Smooth muscle cell (in vitro differentiated cells): ENCODE measurements around the gene PRAMEF15. TPM values are rescaled to one million over a fixed set of nuclear protein-coding genes. Genes with fewer than 3 reads are reported as not detected.
"Not testable (repeated sequence)": the region's sequence is repeated elsewhere in the genome, so short reads cannot be mapped to it uniquely, and the experiment has no call there.

ENCODE experiments used
- DNase-seq: peaks from one replicate; lab custom pipeline; 2025; ENCODE audit not compliant: unreplicated experiment; lab: John Stamatoyannopoulos, UW
- H2AFZ ChIP-seq: fragments of 200-600 bp; sonication (generic); 2 replicates; pipeline ENCODE4 v1.6.0; 2016; ENCODE audit warnings: antibody characterized with exemption, low read depth, mild to moderate bottlenecking
- H3F3A ChIP-seq: fragments of 200-600 bp; sonication (generic); 2 replicates; pipeline ENCODE4 v1.6.0; 2017; ENCODE audit warnings: antibody characterized with exemption, low read depth
- H3K27ac ChIP-seq: fragments of 200-600 bp; sonication (generic); 2 replicates; pipeline ENCODE4 v1.5.1; 2016; ENCODE audit warnings: low read depth, mild to moderate bottlenecking
- H3K27me3 ChIP-seq: fragments of 200-600 bp; sonication (generic); 2 replicates; pipeline ENCODE4 v1.6.1; 2016; ENCODE audit warnings: low read depth, mild to moderate bottlenecking
- H3K36me3 ChIP-seq: fragments of 200-600 bp; sonication (generic); 2 replicates; pipeline ENCODE4 v1.5.1; 2016; ENCODE audit warnings: low read depth
- H3K4me1 ChIP-seq: fragments of 200-600 bp; sonication (generic); 2 replicates; pipeline ENCODE4 v1.5.1; 2016; ENCODE audit warnings: low read depth
- H3K4me2 ChIP-seq: fragments of 200-600 bp; sonication (generic); 2 replicates; pipeline ENCODE4 v1.6.0; 2016; ENCODE audit warnings: mild to moderate bottlenecking
- H3K4me3 ChIP-seq: fragments of 200-600 bp; sonication (generic); 2 replicates; pipeline ENCODE4 v1.5.1; 2016; ENCODE audit warnings: mild to moderate bottlenecking
- H3K79me2 ChIP-seq: fragments of 200-600 bp; sonication (generic); 2 replicates; pipeline ENCODE4 v1.6.0; 2016; ENCODE audit warnings: low read depth, mild to moderate bottlenecking
- H3K9ac ChIP-seq: fragments of 200-600 bp; sonication (generic); 2 replicates; pipeline ENCODE4 v1.6.0; 2016; ENCODE audit warnings: low read depth
- H3K9me3 ChIP-seq: fragments of 200-600 bp; sonication (generic); replicated peaks from 2 replicates; pipeline ENCODE4 v1.5.1; 2016; ENCODE audit warnings: low read depth
- H4K20me1 ChIP-seq: fragments of 200-600 bp; sonication (generic); 2 replicates; pipeline ENCODE4 v1.6.0; 2016; ENCODE audit warnings: low read depth
- WGBS: methylation state at CpG from one replicate; pipeline ENCODE4 v1.1.7; 2016; ENCODE audit warnings: low lambda C conversion rate; 5-methylcytosine and 5-hydroxymethylcytosine counted together
- polyA plus RNA-seq: library from polyadenylated mRNA; unstranded; fragments of >200 nt; fragmentation: Nextera tagmentation; extraction: Ambion mirVana; gene quantifications from 2 replicates; pipeline ENCODE4 v1.2.1, GENCODE V29; 2016
- total RNA-seq: library from RNA; depleted of rRNA; stranded (reverse); fragments of >200 nt; gene quantifications from 2 replicates; pipeline ENCODE4 v1.2.3, GENCODE V29; 2014

The PRAMEF15 gene
- total RNA-seq (not detected in 2 replicates), polyA plus RNA-seq (not detected in 2 replicates)

DNA sequence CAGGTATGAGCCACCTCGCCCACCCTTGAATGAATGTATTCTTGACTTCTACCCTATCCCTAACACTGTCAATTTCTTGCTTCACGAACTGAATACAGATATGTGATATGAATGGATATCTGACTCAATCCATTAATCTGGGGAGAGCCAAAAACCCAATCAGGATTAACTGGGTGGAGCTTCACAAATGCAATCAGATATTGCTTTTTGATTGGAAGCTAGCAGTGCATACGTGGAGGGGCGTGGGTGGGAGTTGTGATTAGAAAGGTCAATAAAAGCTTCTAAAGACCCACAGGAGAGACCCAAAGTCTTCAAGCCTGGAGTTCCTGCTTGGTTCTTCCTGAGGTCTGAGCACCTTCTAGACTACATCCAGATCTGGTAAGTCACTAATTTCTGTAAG, at the start of gene PRAMEF15:
Gene PRAMEF15 (plus strand): TSS at position 301 of the 400 bp plus-strand sequence. CDS start 2,827 bp downstream, outside the sequence.
- WGBS = 61% methylated on average over 4 of the region's 4 CpGs
- H3F3A ChIP-seq, H2AFZ ChIP-seq: not testable (repeated sequence)

DNA sequence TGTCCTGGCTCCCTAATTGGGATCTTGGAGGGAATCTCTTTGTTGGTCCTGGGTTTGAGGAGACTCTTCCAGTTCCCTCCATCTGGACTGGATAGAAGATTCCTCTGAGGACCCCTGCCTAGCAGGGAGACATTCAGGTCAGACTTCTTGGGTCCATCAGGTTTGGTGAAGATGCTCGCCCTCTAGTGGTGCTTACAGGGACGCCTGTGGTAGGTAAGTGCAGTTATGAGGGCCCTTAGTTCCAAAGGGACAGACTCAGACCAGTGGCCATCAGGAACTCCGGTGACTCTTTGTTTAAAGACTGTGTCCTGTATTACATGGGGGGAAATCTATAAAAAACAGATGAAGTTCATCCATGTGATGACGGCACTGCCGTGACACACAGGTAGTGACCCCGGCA, 38.4 kb upstream of the PRAMEF15 start:
- 64% methylated on average over 5 of the region's 6 CpGs for WGBS
- H3K27ac ChIP-seq, H3K4me1 ChIP-seq, H3K79me2 ChIP-seq, DNase-seq, H2AFZ ChIP-seq, H3K9me3 ChIP-seq, H3F3A ChIP-seq, H3K9ac ChIP-seq, H3K27me3 ChIP-seq, H4K20me1 ChIP-seq, H3K4me3 ChIP-seq, H3K36me3 ChIP-seq, H3K4me2 ChIP-seq: not testable (repeated sequence)

More for the DNA sequence above, at the start of gene PRAMEF15:
- not testable (repeated sequence) for H3K79me2 ChIP-seq, H3K27me3 ChIP-seq, H3K4me2 ChIP-seq, H3K9ac ChIP-seq, H3K4me3 ChIP-seq, DNase-seq, H3K36me3 ChIP-seq, H4K20me1 ChIP-seq, H3K27ac ChIP-seq, H3K9me3 ChIP-seq, H3K4me1 ChIP-seq

DNA sequence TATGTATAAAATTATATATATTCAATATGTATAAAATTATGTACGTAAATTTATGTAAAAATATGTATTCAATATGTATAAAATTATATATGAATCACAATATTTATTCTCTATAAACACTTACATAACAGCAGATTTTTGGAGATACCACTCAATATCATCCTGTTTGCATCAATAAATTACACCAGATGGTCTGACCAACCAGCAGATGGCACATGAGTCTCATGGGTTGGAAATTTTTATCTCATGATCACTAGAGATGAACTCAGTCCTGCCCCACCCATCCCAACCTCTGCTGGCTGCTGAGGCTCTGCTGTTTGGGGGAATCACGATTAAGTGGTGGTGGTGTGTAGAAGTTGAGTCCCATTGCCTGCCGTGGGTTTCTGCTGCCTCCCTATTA, 35.8 kb upstream of the PRAMEF15 start:
- H3K27ac ChIP-seq, H3K9me3 ChIP-seq: not testable (repeated sequence)
- 80% methylated on average over 3 of the region's 3 CpGs for WGBS

DNA sequence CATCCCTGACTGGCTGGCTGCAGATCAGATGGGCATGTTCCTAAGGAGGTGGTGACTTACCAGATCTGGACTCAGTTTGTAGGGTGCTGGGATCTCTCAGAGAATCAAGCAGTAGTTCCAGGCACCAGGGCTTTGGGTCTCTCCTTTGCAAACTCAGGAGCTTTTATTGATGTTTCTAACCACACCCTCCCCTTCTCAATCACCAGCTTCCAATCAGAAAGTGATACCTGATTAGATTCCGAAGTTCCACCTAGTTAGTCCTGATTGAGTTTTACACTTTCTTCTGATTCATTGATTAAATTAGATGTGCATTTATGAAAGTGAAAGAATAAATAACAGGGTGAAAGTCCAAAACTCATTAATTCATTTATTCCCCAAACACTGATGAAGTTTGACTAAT, 30.3 kb upstream of the PRAMEF15 start, which contains the start of gene PRAMEF8:
Gene PRAMEF8 (minus strand): TSS at position 101 of the 400 bp plus-strand sequence. CDS start 1,046 bp downstream, outside the sequence.
- H3K9me3 ChIP-seq, H3K4me1 ChIP-seq, H2AFZ ChIP-seq, H3K4me2 ChIP-seq, H4K20me1 ChIP-seq, DNase-seq, H3K9ac ChIP-seq, H3K27me3 ChIP-seq, H3K79me2 ChIP-seq, H3K36me3 ChIP-seq, H3F3A ChIP-seq, H3K4me3 ChIP-seq, H3K27ac ChIP-seq: not testable (repeated sequence)
- WGBS = no CpG with 5 or more reads among the region's 1 CpG

More for the DNA sequence above, 35.8 kb upstream of the PRAMEF15 start:
- H3K4me3 ChIP-seq, H3K4me2 ChIP-seq, H4K20me1 ChIP-seq, DNase-seq, H3F3A ChIP-seq, H3K27me3 ChIP-seq, H3K4me1 ChIP-seq, H3K79me2 ChIP-seq, H2AFZ ChIP-seq, H3K9ac ChIP-seq, H3K36me3 ChIP-seq: not testable (repeated sequence)

DNA sequence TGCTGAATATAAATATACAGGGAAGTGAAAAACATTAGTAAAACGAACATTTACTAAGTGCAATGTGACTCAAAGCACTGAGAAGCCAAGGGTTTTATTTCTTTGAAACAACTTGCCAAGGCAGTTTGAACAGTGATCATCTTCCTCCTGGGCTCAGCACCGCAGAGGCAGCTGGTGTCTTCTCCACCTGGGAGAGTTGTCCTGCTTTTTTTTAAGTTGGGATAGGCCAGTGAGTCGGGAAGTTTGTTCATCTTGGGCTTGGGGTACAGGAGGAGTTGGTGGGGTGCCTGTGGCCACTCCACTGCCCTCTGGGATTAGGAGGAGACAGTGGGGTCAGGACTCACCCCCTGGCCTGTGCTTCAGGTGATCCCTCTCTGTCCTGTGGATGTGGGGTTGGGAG, 26.4 kb upstream of the PRAMEF15 start:
- H3K27ac ChIP-seq, H3K4me1 ChIP-seq, H3K79me2 ChIP-seq, H3F3A ChIP-seq, H3K27me3 ChIP-seq, H2AFZ ChIP-seq, H4K20me1 ChIP-seq, H3K4me3 ChIP-seq, H3K36me3 ChIP-seq, H3K4me2 ChIP-seq, H3K9ac ChIP-seq, H3K9me3 ChIP-seq, DNase-seq: not testable (repeated sequence)
- WGBS = 73% methylated on average over 2 of the region's 3 CpGs

DNA sequence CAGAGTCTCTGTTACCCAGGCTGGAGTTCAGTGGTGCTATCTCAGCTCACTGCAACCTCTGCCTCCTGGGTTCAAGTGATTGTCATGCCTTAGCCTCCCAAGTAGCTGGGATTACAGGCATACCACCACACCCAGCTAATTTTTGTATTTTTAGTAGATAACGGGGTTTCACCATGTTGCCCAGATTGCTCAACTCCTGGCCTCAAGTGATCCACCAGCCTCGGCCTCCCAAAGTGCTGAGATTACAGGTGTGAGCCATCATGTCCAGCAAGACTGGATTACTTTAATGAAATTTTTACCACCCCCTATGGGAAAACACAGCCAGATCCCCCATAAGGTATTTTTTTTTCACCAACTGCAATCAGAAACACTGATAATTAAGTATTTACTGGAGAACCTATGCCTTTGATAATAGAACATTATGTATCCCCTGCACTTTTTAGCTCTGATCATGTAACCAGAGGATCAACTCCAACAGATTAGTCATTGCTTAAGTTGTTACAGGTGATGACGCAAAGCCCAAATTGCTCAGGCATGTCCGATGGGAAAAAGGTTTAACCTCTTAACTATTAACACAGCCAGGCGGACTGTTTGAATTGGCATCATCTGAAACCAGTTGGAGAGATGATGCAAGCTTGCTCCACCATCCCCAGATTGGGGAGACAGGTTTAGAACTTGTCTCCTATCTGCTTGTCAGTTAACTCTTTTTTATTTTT, 18.0 kb upstream of the PRAMEF15 start:
- H3K9me3 ChIP-seq, H3K9ac ChIP-seq, H3K36me3 ChIP-seq, H3F3A ChIP-seq, H3K4me3 ChIP-seq, H4K20me1 ChIP-seq, H3K27ac ChIP-seq, H2AFZ ChIP-seq, H3K27me3 ChIP-seq, H3K4me1 ChIP-seq, DNase-seq, H3K79me2 ChIP-seq, H3K4me2 ChIP-seq: not testable (repeated sequence)
- 79% methylated on average over 3 of the region's 5 CpGs for WGBS

DNA sequence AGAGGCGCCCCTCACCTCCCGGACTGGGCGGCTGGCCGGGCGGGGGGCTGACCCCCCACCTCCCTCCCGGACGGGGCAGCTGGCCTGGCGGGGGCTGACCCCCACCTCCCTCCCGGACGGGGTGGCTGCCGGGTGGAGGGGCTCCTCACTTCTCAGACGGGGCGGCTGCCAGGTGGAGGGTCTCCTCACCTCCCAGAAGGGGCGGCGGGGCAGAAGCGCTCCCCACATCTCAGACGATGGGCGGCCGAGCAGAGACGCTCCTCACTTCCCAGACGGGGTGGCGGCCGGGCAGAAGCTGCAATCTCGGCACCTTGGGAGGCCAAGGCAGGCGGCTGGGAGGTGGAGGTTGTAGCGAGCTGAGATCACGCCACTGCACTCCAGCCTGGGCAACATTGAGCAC, 16.7 kb upstream of the PRAMEF15 start:
- H3K79me2 ChIP-seq, H3K4me3 ChIP-seq, H4K20me1 ChIP-seq, H3K36me3 ChIP-seq, H3K4me1 ChIP-seq, H3K4me2 ChIP-seq, H2AFZ ChIP-seq, H3K27me3 ChIP-seq, H3K27ac ChIP-seq, H3F3A ChIP-seq, H3K9me3 ChIP-seq, H3K9ac ChIP-seq, DNase-seq: not testable (repeated sequence)
- WGBS = 92% methylated on average over 14 of the region's 27 CpGs

DNA sequence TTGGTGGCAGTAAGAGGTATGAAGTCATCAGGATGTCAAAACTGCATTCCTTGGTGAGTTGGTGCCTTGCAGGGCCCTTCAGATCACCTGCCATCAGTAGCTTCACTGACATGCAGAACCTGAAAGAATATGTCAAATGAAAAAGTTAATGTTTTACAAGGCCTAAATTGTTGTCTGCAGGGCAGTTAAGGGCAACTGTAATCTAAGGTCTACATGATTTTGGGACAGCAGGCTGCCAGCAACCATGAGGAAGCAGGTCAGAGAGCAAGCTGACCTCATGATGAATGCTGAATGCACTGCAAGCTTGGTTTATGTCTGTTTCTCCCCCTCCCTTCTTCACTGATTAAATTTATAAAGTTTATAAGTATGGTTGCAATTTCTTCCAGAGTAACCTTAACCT, 13.2 kb upstream of the PRAMEF15 start:
- H3F3A ChIP-seq, H3K27ac ChIP-seq, H3K4me3 ChIP-seq, H3K4me1 ChIP-seq, H3K36me3 ChIP-seq, H3K27me3 ChIP-seq, H3K79me2 ChIP-seq, H3K9ac ChIP-seq, H2AFZ ChIP-seq, H3K9me3 ChIP-seq, H4K20me1 ChIP-seq, DNase-seq, H3K4me2 ChIP-seq: not testable (repeated sequence)

DNA sequence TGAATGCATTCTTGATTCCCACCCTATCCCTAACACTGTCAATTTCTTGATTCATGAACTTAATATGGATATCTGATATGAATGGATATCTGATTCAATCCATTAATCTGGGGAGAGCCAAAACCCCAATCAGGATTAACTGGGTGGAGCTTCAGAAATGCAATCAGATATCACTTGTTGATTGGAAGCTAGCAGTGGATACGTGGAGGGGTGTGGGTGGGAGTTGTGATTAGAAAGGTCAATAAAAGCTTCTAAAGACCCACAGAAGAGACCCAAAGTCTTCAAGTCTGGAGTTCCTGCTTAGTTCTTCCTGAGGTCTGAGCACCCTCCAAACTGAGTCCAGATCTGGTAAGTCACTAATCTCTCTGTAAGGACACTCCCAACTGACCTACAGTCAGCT, 12.1 kb upstream of the PRAMEF15 start, which contains the start of gene PRAMEF33:
Gene PRAMEF33 (plus strand): TSS at position 301 of the 400 bp plus-strand sequence. CDS start 2,416 bp downstream, outside the sequence.
- no CpG with 5 or more reads among the region's 1 CpG for WGBS
- H3K9me3 ChIP-seq, H3K27ac ChIP-seq, H3K4me3 ChIP-seq, H3K79me2 ChIP-seq, H3K9ac ChIP-seq, H3K27me3 ChIP-seq, H2AFZ ChIP-seq, DNase-seq, H3K4me2 ChIP-seq, H3F3A ChIP-seq, H3K36me3 ChIP-seq, H4K20me1 ChIP-seq, H3K4me1 ChIP-seq: not testable (repeated sequence)
